Left renal pelvis (tissue), 4 donors: ENCODE data around the gene SMIM15. TPM values are rescaled to one million over a fixed set of nuclear protein-coding genes. Genes with fewer than 3 reads are reported as not detected.

Experiments used
- polyA plus RNA-seq, 4 donors: library from polyadenylated mRNA; unstranded; fragments of 120-200 nt; gene quantifications; one replicate each; pipeline ENCODE4 v1.2.1, GENCODE V29; 2013; ENCODE audit not compliant: insufficient read length in 4 of 4

The SMIM15 gene
- polyA plus RNA-seq, 4 donors: 70.3 to 106 (median 84.1) TPM

Other genes with a start within 250 kb of the SMIM15 start
- 10 to 100 TPM; 19.3 to 25.0 (median 23.5) TPM for gene ERCC8, start 217.4 kb downstream of the SMIM15 start, polyA plus RNA-seq
- 10 to 100 TPM; 25.3 to 33.7 (median 28.2) TPM for gene NDUFAF2, start 217.3 kb downstream of the SMIM15 start, polyA plus RNA-seq
- 10 to 100 TPM; 17.9 to 33.0 (median 29.1) TPM for gene ZSWIM6, start 169.8 kb upstream of the SMIM15 start, polyA plus RNA-seq